Occipital lobe (tissue), 2 donors: ENCODE results near the gene LIF. TPM values are rescaled to one million over a fixed set of nuclear protein-coding genes. Genes with fewer than 3 reads are reported as not detected.
"Not testable (repeated sequence)": the region's sequence is repeated elsewhere in the genome, so short reads cannot be mapped to it uniquely, and the experiment has no call there.

ENCODE experiments used
- DNase-seq: peaks from one replicate; lab custom pipeline; 2025; lab: John Stamatoyannopoulos, UW
- total RNA-seq: library from RNA; depleted of rRNA; stranded (reverse); fragments of >200 nt; gene quantifications from one replicate; pipeline ENCODE4 v1.2.3, GENCODE V29; 2014

LIF gene
- total RNA-seq, 1 donor from 2014 or later = not detected

DNA sequence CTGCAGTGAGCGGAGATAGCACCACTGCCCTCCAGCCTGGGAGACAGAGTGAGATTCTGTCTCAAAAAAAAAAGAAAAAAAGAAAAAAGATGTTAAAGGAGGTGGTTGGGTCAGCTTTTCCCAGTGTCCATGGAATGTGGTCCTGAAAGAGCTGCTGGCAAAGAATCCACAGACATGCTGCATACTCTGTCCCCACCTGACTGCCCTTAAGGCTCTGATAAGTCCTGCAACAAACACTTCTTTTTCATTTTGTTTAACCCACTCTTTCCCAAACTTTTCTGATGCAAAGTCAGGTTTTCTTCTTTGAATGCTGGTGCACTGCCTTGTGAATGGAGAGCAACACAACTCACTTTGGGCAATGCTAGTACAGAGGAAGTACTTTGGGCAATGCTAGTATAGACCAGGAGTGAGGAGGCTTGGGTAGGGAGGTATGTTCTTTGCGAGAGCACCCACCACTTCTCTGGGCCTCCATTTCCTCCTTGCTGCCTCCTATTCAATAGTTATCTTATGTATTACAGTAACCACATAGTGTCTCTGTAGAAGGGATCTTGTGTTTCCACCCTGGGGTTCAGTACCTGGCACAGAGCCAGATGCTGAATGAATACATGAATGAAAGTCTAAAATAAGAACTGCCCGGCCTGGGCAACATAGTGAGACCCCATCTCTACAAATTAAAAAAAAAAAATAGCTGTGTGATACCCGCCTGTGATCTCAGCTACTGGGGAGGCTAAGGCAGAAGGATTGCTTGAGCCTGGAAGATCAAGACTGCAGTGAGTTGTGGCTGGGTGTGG is 18.9 kb downstream of the LIF start:
- DNase-seq = no peak

DNA sequence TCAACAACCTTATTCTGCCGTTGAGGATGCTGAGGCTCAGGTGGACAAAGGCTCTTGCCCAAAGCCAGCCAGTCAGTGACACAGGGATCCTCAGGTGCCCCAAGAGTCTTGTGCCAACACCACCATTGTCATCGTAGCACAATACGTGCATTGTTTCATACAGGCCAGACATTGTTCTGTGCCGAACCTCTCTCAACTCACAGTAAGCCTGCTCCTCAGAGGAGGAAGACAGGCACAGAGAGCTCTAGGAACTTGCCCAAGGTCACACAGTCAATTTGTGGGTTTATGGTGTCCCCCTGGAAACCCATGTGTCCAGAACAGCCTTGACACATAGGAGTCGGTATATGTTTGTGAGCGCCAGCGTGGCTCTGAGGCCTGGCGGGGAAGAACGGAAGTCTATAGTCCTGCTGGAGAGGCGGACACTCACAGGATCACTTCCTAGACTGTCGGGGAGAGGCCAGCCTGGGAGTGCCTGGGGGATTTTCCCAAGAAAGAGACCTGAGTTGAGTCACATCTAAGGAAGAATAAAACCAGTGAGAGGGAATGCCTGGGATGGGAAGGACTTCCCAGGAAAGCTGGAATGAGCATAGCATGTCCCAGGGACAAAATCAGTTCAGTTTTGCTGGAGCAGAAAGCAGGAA is 20.2 kb downstream of the LIF start:
- no peak for DNase-seq

GRCh38 chr22:30225220-30225927 is 21.2 kb downstream of the LIF start:
- no peak for DNase-seq

DNA sequence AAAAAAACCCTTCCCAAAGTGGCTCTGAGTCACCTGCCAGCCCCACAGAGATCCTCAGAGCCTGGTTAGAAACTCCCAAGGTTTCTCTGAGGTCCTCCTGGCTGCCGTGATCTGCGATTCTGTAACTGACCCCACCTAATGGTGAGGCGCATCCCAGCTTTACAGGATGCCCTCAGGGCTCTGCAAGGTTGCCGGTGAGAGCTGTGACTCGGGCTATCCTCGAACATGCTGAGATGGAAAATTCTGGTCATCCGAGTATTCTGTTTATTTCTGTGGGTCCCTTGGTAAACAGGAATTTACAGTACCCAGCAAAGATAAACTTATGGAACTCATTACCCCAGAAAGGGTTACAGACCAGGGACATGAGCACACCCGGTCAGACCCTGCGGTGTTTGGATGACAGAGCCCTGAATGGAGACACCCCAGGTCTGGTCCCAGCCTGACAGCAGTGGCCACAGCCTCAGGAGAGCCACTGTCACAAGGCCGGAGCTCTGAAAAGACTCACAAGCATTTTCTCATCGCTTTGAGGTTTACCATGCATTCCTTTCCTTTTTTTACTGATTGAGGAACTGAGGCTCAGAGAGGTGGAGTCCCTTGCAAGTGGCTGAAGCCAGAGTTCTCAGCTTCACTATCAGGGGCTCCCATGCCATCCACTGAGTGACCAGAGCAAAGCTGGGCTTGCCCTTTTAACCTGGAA is 22.2 kb downstream of the LIF start:
- DNase-seq = no peak

- no peak for DNase-seq
These were observed 23.3 kb downstream of the LIF start for GRCh38 chr22:30223303-30223702.

DNA sequence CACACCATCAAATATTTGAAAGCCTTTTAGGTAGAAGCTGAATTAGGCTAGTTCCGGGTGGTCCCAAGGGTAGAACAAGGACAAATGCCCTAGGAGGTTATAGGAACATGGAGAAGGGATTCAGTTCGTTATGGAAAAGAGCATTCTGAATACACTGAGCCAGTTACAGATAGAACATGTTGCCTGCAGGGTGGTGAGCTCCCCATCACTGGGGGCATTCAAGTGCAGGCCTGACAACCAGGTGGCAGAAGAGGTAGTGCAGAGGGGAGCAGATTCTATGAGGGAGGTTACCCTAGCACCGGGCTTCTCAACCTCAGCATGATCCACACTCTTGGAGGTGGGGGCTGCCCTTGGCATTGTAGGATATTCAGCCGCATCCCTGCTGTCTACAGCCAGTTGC is 24.2 kb downstream of the LIF start:
- no peak for DNase-seq

DNA sequence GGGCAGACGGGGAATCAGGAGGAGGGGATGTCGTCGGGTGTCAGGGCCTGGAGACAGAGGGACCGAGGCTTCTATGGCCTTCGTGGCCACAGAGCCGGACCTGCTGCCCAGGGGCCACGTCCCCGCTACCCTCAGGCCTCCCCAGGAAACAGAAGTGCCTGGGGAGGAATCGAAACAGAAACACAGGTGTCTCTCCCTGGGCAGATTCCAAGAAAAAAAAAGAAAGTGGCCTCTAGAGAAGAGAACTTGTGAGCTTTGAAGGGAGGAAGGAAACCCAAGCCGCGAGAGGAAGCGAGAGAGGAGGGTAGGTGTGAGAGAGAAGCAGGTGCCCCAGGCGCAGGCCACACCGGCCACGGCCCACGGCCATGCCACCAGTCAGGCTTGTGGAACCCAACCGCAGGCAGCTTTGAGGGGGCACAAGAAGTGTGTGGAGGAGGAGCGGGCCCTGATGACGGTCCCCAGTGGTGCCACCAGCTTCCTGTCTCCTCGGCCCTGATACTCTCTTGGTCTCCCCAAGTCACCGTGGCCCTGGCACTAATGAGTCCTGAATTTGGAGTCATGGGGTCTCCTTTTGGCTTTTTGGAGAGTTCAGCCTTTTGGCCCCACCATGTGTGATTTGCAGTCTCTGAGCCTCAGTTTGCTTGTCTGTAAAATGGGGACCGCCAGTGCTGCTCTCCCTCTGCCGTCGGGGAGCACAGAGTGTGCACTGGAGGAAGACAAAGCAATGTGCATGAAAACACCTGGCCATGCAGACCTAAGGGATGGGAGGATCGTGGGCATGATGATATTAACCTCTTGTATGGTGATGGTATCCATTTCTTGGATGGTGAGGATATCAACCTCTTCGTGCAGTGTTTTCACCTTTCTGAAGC is 25.2 kb downstream of the LIF start:
- DNase-seq = no peak

- DNase-seq = no peak
These were observed 26.1 kb downstream of the LIF start for GRCh38 chr22:30220338-30221012.

DNA sequence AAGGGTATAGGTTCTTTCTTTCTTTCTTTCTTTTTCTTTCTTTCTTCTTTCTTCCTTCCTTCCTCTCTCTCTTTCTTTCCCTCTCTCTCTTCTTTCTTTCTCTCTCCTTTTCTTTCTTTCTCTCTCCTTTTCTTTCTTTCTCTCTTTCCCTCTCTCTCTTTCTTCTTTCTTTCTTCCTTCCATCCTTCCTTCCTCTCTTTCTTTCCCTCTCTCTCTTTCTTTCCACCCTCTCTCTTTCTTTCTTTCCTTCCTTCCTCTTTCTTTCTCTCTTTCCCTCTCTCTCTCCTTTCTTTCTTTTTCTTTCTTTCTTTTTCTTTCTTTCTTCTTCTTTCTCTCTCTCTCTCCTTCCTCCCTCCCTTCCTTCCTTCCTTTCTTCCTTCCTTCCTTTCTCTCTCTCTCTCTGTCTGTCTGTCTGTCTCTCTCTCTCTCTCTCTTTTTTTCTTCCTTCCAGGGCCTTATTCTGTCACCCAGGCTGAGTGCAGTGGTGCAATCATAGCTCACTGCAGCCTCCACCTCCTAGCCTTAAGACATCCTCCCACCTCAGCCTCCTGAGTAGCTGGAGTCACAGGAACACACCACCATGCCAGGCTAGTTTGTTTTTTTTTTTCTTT is 26.8 kb downstream of the LIF start:
- DNase-seq = no peak

DNA sequence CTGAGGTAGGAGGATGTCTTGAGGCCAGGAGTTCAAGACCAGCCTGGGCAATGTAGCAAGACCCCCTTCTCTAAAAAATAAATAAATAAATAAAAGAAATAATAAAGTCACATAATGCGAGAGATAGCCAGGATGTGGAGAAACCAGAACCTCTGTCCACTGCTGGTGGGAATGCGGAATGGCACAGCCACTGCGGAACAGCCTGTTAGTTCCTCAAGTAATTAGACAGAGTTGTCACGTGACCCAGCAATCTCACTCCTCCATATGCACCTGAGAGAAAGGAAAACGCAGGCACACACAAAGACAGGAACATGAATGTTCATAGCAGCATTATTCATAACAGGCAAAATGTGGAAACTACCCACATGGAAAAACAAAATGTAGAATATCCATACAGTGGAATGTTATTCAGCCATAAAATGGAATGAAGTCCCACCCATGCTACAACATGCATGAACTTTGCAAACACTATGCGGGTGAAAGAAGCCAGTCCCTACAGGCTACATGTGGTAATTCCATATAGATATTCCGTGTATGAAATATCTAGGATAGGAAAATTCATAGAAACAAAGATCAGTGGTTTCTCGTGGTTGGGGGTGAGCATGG is 27.4 kb downstream of the LIF start:
- no peak for DNase-seq

DNA sequence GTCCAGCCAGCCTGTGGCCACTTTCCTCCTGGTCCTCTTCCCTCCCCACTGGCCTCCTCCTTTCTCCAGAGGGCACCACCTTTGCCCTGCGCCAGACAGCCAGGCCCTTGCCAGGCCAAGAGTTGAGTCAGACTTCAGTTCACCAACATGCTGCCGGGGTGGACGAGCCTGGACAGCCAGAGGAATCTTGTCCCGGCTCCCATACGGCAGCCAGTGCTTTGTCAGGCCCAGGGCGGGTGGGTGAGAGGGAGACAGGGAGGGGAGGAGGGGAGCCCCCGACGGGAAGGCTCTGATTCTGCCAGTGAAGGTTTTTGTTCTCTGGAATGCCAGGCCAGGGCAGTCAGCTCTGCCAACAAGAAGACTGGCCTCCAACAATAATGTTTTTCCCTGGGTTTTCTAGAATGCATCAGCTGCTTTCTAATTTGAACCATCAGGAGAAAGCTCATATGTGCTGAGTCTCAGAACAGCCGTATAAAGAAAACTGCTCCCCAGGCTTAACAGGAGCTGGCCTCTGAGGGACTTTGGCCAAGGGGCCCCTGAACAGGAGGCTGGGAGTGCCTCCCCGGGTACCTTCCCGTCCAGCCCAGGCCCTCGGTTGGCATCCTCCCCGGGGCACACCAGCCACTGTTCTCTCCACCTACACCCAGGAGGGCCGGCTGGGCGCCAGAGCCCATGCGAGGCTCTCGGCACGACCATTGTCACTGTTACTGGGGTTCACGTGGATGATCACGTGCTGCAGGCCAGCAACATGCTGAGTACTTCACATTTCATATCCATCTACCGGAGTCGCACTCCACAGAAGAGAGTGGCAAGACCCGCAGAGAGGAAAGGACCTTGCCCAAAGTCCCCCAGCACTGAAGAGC is 28.6 kb downstream of the LIF start:
- peak; percentile 26 for DNase-seq

GRCh38 chr22:30216710-30217109 is 29.8 kb downstream of the LIF start:
- DNase-seq = no peak

- DNase-seq = not testable (repeated sequence)
These were observed 30.3 kb downstream of the LIF start for GRCh38 chr22:30216272-30216671.

GRCh38 chr22:30214703-30215407 is 31.7 kb downstream of the LIF start:
- no peak for DNase-seq

- DNase-seq = no peak
These were observed 33.5 kb downstream of the LIF start for GRCh38 chr22:30212996-30213441.

- DNase-seq = no peak
These were observed 34.1 kb downstream of the LIF start for GRCh38 chr22:30212363-30212995.

DNA sequence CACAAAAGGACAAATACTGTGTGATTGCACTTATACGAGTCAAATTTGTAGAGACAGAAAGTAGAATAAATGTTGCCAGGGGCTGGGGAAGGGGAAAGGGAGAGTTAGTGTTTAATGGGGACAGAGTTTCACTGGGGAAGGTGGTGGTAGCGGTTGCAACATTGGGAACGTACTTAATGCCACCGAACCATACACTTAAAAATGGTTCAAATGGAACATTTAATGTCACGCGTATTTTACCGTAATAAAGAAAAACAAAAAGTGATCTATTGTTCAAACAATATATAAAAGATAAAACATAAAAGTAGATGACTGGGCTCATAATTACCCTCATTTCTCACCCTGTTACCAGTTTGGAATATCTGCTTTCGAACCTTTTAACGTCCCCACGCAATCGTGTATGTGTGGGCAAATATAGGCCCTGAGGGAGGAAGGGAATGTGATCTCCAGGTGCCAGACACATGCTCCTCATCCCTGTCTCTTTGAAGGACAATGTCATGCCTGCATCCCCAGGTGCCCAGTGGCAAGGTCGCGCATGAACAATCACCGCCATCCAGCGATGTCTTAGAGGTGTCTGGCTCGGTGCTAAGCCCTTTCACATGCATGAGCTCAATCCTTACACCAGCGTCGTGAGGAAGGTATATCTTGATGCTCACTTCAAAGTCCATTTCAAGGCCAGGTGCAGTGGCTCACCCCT is 35.3 kb downstream of the LIF start:
- no peak for DNase-seq
